Keratinocyte (primary cell): ENCODE data around the gene TDP2. TPM values are rescaled to one million over a fixed set of nuclear protein-coding genes. Genes with fewer than 3 reads are reported as not detected.

ENCODE experiments used
- DNase-seq: peaks from one replicate; pipeline ENCODE4 v3.0.0-alpha.2; 2011; ENCODE audit warnings: low read depth, missing footprints, low spot score
- FAIRE-seq: peaks from 2 replicates; lab custom pipeline; 2011; peaks lifted over from hg19 to GRCh38; lab: Jason Lieb, UNC
- H2AFZ ChIP-seq: 2 replicates; pipeline ENCODE4 v1.6.0; 2012; ENCODE audit warnings: low read length, control low read depth, inconsistent platforms; ENCODE audit not compliant: control insufficient read depth
- H3K27ac ChIP-seq: 2 replicates; pipeline ENCODE4 v1.5.1; 2011; ENCODE audit warnings: low read length; ENCODE audit not compliant: control insufficient read depth, insufficient read depth
- H3K27me3 ChIP-seq: 3 replicates; pipeline ENCODE4 v1.6.0; 2011; ENCODE audit warnings: low read length; ENCODE audit not compliant: control insufficient read depth, insufficient read depth; ENCODE audit errors: extremely low read depth
- H3K36me3 ChIP-seq, 2 experiments: 2 replicates in 1 of 2; 3 replicates in 1 of 2; pipeline ENCODE4 v1.5.1; 2011; ENCODE audit warnings: low read length in 2 of 2, mild to moderate bottlenecking in 1 of 2; ENCODE audit not compliant: control insufficient read depth in 2 of 2, insufficient read depth in 2 of 2; ENCODE audit errors: extremely low read depth in 1 of 2
- H3K4me1 ChIP-seq: 3 replicates; pipeline ENCODE4 v1.5.1; 2011; ENCODE audit warnings: low read length; ENCODE audit not compliant: control insufficient read depth, insufficient read depth; ENCODE audit errors: extremely low read depth
- H3K4me2 ChIP-seq: 3 replicates; pipeline ENCODE4 v1.6.0; 2011; ENCODE audit warnings: low read depth, low read length; ENCODE audit not compliant: control insufficient read depth, insufficient read depth; ENCODE audit errors: extremely low read depth
- H3K4me3 ChIP-seq, 3 experiments: fragments of 200-600 bp in 1 of 3; sonication (generic) in 1 of 3; 2 replicates in 2 of 3; 3 replicates in 1 of 3; pipeline ENCODE4 v1.5.1; 2011 to 2016; ENCODE audit warnings: low read length in 3 of 3, mild to moderate bottlenecking in 3 of 3, control low read depth in 2 of 3, inconsistent platforms in 1 of 3, low read depth in 1 of 3, mixed read lengths in 1 of 3, mixed run types in 1 of 3, moderate library complexity in 1 of 3; ENCODE audit not compliant: control insufficient read depth in 2 of 3, insufficient read depth in 2 of 3; ENCODE audit errors: extremely low read depth in 1 of 3
- H3K79me2 ChIP-seq: 2 replicates; pipeline ENCODE4 v1.6.0; 2012; ENCODE audit warnings: low read length; ENCODE audit not compliant: control insufficient read depth, insufficient read depth
- H3K9ac ChIP-seq: 3 replicates; pipeline ENCODE4 v1.6.0; 2011; ENCODE audit warnings: low read length; ENCODE audit not compliant: control insufficient read depth, insufficient read depth; ENCODE audit errors: extremely low read depth
- H3K9me1 ChIP-seq: 3 replicates; pipeline ENCODE4 v1.6.0; 2011; ENCODE audit warnings: low read length; ENCODE audit not compliant: control insufficient read depth, insufficient read depth; ENCODE audit errors: extremely low read depth
- H3K9me3 ChIP-seq: 2 replicates; pipeline ENCODE4 v1.5.1; 2012; ENCODE audit warnings: low read depth, low read length; ENCODE audit not compliant: control insufficient read depth
- H4K20me1 ChIP-seq: 3 replicates; pipeline ENCODE4 v1.6.0; 2011; ENCODE audit warnings: low read length; ENCODE audit not compliant: control insufficient read depth, insufficient read depth; ENCODE audit errors: extremely low read depth
- CTCF ChIP-seq, 3 experiments: IDR thresholded peaks in 1 of 3; conservative IDR thresholded peaks in 1 of 3; optimal IDR thresholded peaks in 1 of 3; 2 replicates in 2 of 3; 3 replicates in 1 of 3; pipeline versions ENCODE3 to v1.5.1; 2011; ENCODE audit warnings: low read length in 3 of 3, mild to moderate bottlenecking in 3 of 3, moderate library complexity in 2 of 3, control low read depth in 1 of 3, inconsistent platforms in 1 of 3; ENCODE audit not compliant: insufficient read depth in 2 of 3; ENCODE audit errors: extremely low read depth in 1 of 3
- EZH2 ChIP-seq: IDR thresholded peaks from one replicate; pipeline ENCODE4 v1.6.1; 2012; ENCODE audit warnings: inconsistent platforms, mild to moderate bottlenecking, low read length, moderate library complexity
- dilution Hi-C: fragments of 300-500 bp; cut with MboI; formaldehyde crosslinking; loops from one replicate; pipeline ENCODE4 v1.7.0; 2020; ENCODE audit warnings: low sequenced_read_pairs; ENCODE audit not compliant: extremely low pct_ligation_motif_present
- polyA plus RNA-seq, 5 experiments: library from polyadenylated mRNA; depleted of rRNA in 3 of 5; stranded (reverse) in 3 of 5; stranded (forward) in 1 of 5; unstranded in 1 of 5; fragments of >200 nt; gene quantifications; 1 replicate in 1 of 5; 2 replicates in 3 of 5; 3 replicates in 1 of 5; pipeline versions ENCODE4 v1.2.1 to v1.2.3, GENCODE V29; 2011 to 2012; ENCODE audit warnings: missing spikeins in 2 of 5, low read depth in 1 of 5, low replicate concordance in 1 of 5

TDP2 gene
- polyA plus RNA-seq, 1 donor (not counting 4 experiments of a cell fraction or from before 2014, with no cell fraction given), result 39.8 TPM

DNA sequence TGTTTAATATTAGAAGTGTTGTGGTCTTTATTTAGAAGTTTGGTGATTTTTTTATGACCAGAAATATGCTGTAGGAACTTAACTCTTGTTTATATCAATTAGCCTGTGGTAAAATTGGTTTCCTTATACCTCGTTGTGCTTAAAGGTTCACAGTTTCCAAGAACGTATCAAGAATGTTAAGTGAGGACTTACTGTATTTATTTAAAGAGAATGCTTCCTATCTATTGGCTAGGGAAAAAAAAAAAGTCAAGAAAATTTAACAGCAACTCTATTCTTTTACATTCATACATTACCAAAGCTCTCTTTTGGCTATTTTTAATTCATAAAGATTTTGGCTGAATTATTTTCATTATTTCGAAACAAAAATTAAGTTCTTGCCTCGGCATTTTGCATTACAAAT, 22.3 kb downstream of the TDP2 start:
- Histone ChIP-seq H3K79me2 (no peaks in the 10 kb centered on the region), H3K9me3 (no peaks in the 10 kb centered on the region), H3K9ac (no peak overlapping the region), H3K27me3 (peaks cover 5% of the 10 kb centered on the region), H3K4me1 (peaks cover 18% of the 10 kb centered on the region), H4K20me1 (peaks cover 3% of the 10 kb centered on the region), H3K27ac (no peak overlapping the region), H3K4me2 (no peak overlapping the region), H3K9me1 (no peaks in the 10 kb centered on the region), H2AFZ (no peak overlapping the region), H3K4me3 (no peak overlapping the region), H3K36me3 (no peaks in the 10 kb centered on the region)
- dilution Hi-C loops, result no loop called here
- TF ChIP-seq EZH2, result no peak
- TF ChIP-seq CTCF (optimal IDR thresholded peaks at IDR 0.05 in 1 of 3, IDR thresholded peaks at IDR 0.05 in 1 of 3, conservative IDR thresholded peaks at IDR 0.05 in 1 of 3; ENCODE audit: extremely low read depth in 1 of 3, insufficient read depth in 2 of 3, low read length in 3 of 3), result no peak
- FAIRE-seq, result no peak
- DNase-seq, result no peak

GRCh38 chr6:24643920-24644319, 22.8 kb downstream of the TDP2 start:
- Histone ChIP-seq H3K4me2 (no peak overlapping the region), H3K9ac (no peak overlapping the region), H3K36me3 (no peaks in the 10 kb centered on the region), H3K79me2 (no peaks in the 10 kb centered on the region), H3K9me3 (no peaks in the 10 kb centered on the region), H3K4me1 (peaks cover 18% of the 10 kb centered on the region), H3K27me3 (peaks cover 5% of the 10 kb centered on the region), H4K20me1 (peaks cover 3% of the 10 kb centered on the region), H3K27ac (no peak overlapping the region), H3K4me3 (no peak overlapping the region), H2AFZ (no peak overlapping the region), H3K9me1 (no peaks in the 10 kb centered on the region)
- DNase-seq (no peak), FAIRE-seq (no peak)
- dilution Hi-C loops, result no loop called here
- no peak for TF ChIP-seq EZH2
- no peak for TF ChIP-seq CTCF (optimal IDR thresholded peaks at IDR 0.05 in 1 of 3, IDR thresholded peaks at IDR 0.05 in 1 of 3, conservative IDR thresholded peaks at IDR 0.05 in 1 of 3; ENCODE audit: extremely low read depth in 1 of 3, insufficient read depth in 2 of 3, low read length in 3 of 3)
